ENCODE results near the gene DLL1.

GRCh38 chr6:170288852-170289179 lies 2.1 kb downstream of the DLL1 start:
- TF ChIP-seq POLR2AphosphoS5 (IDR thresholded peaks at IDR 0.05; ENCODE audit: low read depth, low read length) (no peak), POLR2A (IDR thresholded peaks at IDR 0.05; ENCODE audit: low read depth, low read length) (no peak), TAF1 (IDR thresholded peaks at IDR 0.05; ENCODE audit: low read depth, low read length) (no peak), SPI1 (IDR thresholded peaks at IDR 0.05; ENCODE audit: low read depth, low read length) (no peak), PAX5 (IDR thresholded peaks at IDR 0.05; ENCODE audit: insufficient read depth, low read length, severe bottlenecking) (no peak), POU2F2 (IDR thresholded peaks at IDR 0.05; ENCODE audit: low read depth, low read length) (no peak)
